Measurements from ENCODE around the gene MOGAT3.

DNA sequence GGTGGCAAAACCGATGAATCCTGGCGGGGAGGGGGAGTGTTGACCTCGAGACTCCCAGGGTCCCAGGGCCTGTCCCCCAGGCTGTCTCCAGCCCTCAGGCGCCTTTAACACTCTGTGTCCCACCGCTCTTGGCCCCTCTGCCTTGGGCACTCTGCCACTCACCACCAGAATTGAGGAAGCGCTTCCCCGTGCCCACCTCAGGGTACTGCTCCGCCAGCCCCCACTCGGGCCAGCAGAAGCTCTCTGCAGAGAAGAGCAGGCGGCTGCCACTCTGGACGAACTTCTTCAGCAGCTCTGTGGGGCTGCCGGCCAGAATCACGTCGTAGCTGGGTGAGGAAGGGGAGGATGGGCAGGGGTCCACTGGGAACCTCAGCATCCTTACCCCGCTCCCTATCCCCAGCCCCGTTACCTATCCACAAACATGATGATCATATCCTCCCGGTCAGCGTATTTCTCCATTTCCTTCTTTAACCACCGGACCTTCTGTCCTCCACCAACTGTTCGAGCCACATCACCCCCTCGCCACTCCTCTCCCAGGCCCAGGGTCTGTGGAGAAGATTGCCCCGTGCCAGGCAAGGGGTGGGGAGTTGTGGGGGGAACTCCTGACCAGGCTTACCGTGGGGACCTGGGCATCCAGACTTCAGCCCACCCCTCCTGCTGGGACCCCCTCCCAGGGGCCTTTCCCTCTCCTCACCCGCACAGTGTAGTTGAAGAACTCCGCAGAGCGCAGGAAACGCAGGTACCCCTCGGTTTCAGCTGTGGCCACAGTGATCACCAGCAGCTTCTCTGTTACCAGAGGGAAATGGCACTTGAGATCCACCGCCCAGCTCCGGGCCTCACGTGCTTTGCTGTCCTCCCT is 15.4 kb upstream of the MOGAT3 start:
- TF ChIP-seq, protein P1, sequence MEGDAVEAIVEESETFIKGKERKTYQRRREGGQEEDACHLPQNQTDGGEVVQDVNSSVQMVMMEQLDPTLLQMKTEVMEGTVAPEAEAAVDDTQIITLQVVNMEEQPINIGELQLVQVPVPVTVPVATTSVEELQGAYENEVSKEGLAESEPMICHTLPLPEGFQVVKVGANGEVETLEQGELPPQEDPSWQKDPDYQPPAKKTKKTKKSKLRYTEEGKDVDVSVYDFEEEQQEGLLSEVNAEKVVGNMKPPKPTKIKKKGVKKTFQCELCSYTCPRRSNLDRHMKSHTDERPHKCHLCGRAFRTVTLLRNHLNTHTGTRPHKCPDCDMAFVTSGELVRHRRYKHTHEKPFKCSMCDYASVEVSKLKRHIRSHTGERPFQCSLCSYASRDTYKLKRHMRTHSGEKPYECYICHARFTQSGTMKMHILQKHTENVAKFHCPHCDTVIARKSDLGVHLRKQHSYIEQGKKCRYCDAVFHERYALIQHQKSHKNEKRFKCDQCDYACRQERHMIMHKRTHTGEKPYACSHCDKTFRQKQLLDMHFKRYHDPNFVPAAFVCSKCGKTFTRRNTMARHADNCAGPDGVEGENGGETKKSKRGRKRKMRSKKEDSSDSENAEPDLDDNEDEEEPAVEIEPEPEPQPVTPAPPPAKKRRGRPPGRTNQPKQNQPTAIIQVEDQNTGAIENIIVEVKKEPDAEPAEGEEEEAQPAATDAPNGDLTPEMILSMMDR (IDR thresholded peaks at IDR 0.05): no peak
- TF ChIP-seq ZFX (IDR thresholded peaks at IDR 0.05; ENCODE audit: borderline replicate concordance): no peak
